Neuronal stem cell (in vitro differentiated cells): ENCODE measurements around the gene CNMD.
"Not testable (repeated sequence)": the region's sequence is repeated elsewhere in the genome, so short reads cannot be mapped to it uniquely, and the experiment has no call there.

Experiments
- DNase-seq: peaks from one replicate; pipeline ENCODE4 v3.0.0-alpha.2; 2013; ENCODE audit warnings: low spot score
- H2AFZ ChIP-seq: one replicate; pipeline ENCODE4 v1.6.1; 2013; ENCODE audit warnings: mild to moderate bottlenecking, low read length, inconsistent platforms
- H2AK5ac ChIP-seq: 2 replicates; pipeline ENCODE4 v1.6.1; 2013; ENCODE audit warnings: low read depth, mild to moderate bottlenecking, inconsistent platforms, low read length, moderate library complexity, mixed read lengths
- H2BK120ac ChIP-seq: 2 replicates; pipeline ENCODE4 v1.6.1; 2013; ENCODE audit warnings: low read depth, mild to moderate bottlenecking, inconsistent platforms, low read length, moderate library complexity, mixed read lengths
- H2BK12ac ChIP-seq: one replicate; pipeline ENCODE4 v1.6.1; 2013; ENCODE audit warnings: low read length, inconsistent platforms
- H2BK15ac ChIP-seq: 2 replicates; pipeline ENCODE4 v1.6.1; 2013; ENCODE audit warnings: mild to moderate bottlenecking, low read length, inconsistent platforms, mixed read lengths
- H2BK5ac ChIP-seq: one replicate; pipeline ENCODE4 v1.6.1; 2013; ENCODE audit warnings: inconsistent platforms, mild to moderate bottlenecking, low read length, moderate library complexity
- H3K14ac ChIP-seq: one replicate; pipeline ENCODE4 v1.6.1; 2013; ENCODE audit warnings: low read length, inconsistent platforms
- H3K18ac ChIP-seq: 2 replicates; pipeline ENCODE4 v1.6.1; 2013; ENCODE audit warnings: low read length, inconsistent platforms
- H3K23ac ChIP-seq: 2 replicates; pipeline ENCODE4 v1.6.1; 2013; ENCODE audit warnings: low read depth, mild to moderate bottlenecking, mixed read lengths, low read length, inconsistent platforms; ENCODE audit not compliant: poor library complexity
- H3K27ac ChIP-seq: replicated peaks from 3 replicates; pipeline ENCODE4 v1.5.1; 2013; ENCODE audit warnings: low read length, inconsistent platforms
- H3K27me3 ChIP-seq, 3 experiments: 2 replicates each; pipeline ENCODE4 v1.6.1; 2013; ENCODE audit warnings: low read length in 3 of 3, mild to moderate bottlenecking in 2 of 3, inconsistent platforms in 1 of 3, low read depth in 1 of 3, mixed read lengths in 1 of 3, moderate library complexity in 1 of 3; ENCODE audit not compliant: control insufficient read depth in 3 of 3, insufficient read depth in 3 of 3
- H3K36me3 ChIP-seq, 2 donors: replicated peaks in 1 of 2; 2 replicates each; pipeline ENCODE4 v1.6.1; 2013; ENCODE audit warnings: low read length in 2 of 2; ENCODE audit not compliant: control insufficient read depth in 2 of 2, insufficient read depth in 2 of 2
- H3K4ac ChIP-seq: 2 replicates; pipeline ENCODE4 v1.6.1; 2013; ENCODE audit warnings: inconsistent platforms, mild to moderate bottlenecking, low read length, moderate library complexity
- H3K4me1 ChIP-seq, 2 donors: 1 replicate in 1 of 2; 2 replicates in 1 of 2; pipeline ENCODE4 v1.6.1; 2013; ENCODE audit warnings: low read length in 2 of 2, low read depth in 1 of 2; ENCODE audit not compliant: control insufficient read depth in 2 of 2, insufficient read depth in 1 of 2
- H3K4me2 ChIP-seq: one replicate; pipeline ENCODE4 v1.6.1; 2013; ENCODE audit warnings: mild to moderate bottlenecking, low read length, inconsistent platforms; ENCODE audit not compliant: insufficient read depth, poor library complexity, severe bottlenecking
- H3K4me3 ChIP-seq, 2 donors: 2 replicates each; pipeline ENCODE4 v1.5.1; 2013; ENCODE audit warnings: low read length in 2 of 2, mild to moderate bottlenecking in 2 of 2, inconsistent platforms in 1 of 2, moderate library complexity in 1 of 2
- H3K79me1 ChIP-seq: one replicate; pipeline ENCODE4 v1.6.1; 2013; ENCODE audit warnings: low read depth, mild to moderate bottlenecking, inconsistent platforms, low read length, moderate library complexity
- H3K9ac ChIP-seq: one replicate; pipeline ENCODE4 v1.6.1; 2013; ENCODE audit warnings: mild to moderate bottlenecking, low read depth, low read length, inconsistent platforms; ENCODE audit not compliant: poor library complexity
- H3K9me3 ChIP-seq, 2 donors: replicated peaks in 1 of 2; 2 replicates each; pipeline versions ENCODE3 to v1.6.1; 2013; ENCODE audit warnings: low read length in 2 of 2, mild to moderate bottlenecking in 2 of 2, inconsistent platforms in 1 of 2, low read depth in 1 of 2, mixed read lengths in 1 of 2, moderate library complexity in 1 of 2; ENCODE audit not compliant: control insufficient read depth in 2 of 2, insufficient read depth in 1 of 2
- H4K8ac ChIP-seq: one replicate; pipeline ENCODE4 v1.6.1; 2013; ENCODE audit warnings: low read depth, mild to moderate bottlenecking, inconsistent platforms, low read length, moderate library complexity
- H4K91ac ChIP-seq: one replicate; pipeline ENCODE4 v1.6.1; 2013; ENCODE audit warnings: low read length, low read depth, mild to moderate bottlenecking, inconsistent platforms; ENCODE audit not compliant: poor library complexity
- WGBS, 2 donors: extraction: QIAGEN DNeasy Blood & Tissue Kit; methylation state at CpG; one replicate each; pipeline ENCODE4 v1.1.7; 2013; ENCODE audit warnings: missing lambda C conversion rate in 2 of 2, mixed read lengths in 1 of 2; ENCODE audit not compliant: insufficient read length in 2 of 2, insufficient replicate concordance in 1 of 2; ENCODE audit errors: extremely low coverage in 2 of 2; 5-methylcytosine and 5-hydroxymethylcytosine counted together

Gene CNMD

GRCh38 chr13:52711286-52711685 lies 28.3 kb downstream of the CNMD start:
- H3K23ac ChIP-seq = no peak overlapping the region
- no peak overlapping the region for H3K9ac ChIP-seq
- no peak overlapping the region for H3K18ac ChIP-seq
- no peak overlapping the region for H2AFZ ChIP-seq
- H3K36me3 ChIP-seq = no peaks in the 10 kb centered on the region
- H2AK5ac ChIP-seq = no peak overlapping the region
- peak; percentile 21 for DNase-seq
- no peak overlapping the region for H4K91ac ChIP-seq
- H2BK5ac ChIP-seq = no peak overlapping the region
- no peaks in the 10 kb centered on the region for H3K27me3 ChIP-seq
- no peak overlapping the region for H3K4me2 ChIP-seq
- no peak overlapping the region for H2BK12ac ChIP-seq
- no peak overlapping the region for H3K4ac ChIP-seq
- no peak overlapping the region for H4K8ac ChIP-seq
- peaks cover 4 to 9% of the 10 kb centered on the region in 2 donors for H3K4me1 ChIP-seq
- no peak overlapping the region for H2BK15ac ChIP-seq
- no CpG with 5 or more reads among the region's 3 CpGs for WGBS, 2 donors
- no peak overlapping the region for H3K4me3 ChIP-seq
- no peaks in the 10 kb centered on the region for H3K9me3 ChIP-seq
- no peak overlapping the region for H2BK120ac ChIP-seq
- H3K27ac ChIP-seq = no peak overlapping the region
- no peak overlapping the region for H3K14ac ChIP-seq
- H3K79me1 ChIP-seq = no peaks in the 10 kb centered on the region

DNA sequence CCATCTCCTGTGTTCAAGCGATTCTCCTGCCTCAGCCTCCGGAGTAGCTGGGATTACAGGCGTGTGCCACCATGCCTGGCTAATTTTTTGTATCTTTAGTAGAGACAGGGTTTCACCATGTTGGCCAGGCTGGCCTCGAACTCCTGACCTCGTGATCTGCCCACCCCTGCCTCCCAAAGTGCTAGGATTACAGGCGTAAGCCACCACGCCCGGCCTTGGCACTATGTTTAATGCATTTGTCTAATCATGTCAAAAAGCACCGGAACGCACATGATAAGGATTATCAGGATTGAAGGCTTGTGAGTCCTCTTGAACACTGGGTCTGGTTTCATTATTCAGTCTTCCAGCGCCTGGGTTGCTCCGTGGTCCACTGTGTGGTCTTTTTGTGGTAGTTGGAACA lies 31.4 kb downstream of the CNMD start:
- H3K9ac ChIP-seq, H3K4me3 ChIP-seq, H2BK120ac ChIP-seq, H3K23ac ChIP-seq, H2BK15ac ChIP-seq, H3K4me1 ChIP-seq, H3K36me3 ChIP-seq, H2BK12ac ChIP-seq, H3K14ac ChIP-seq, H2BK5ac ChIP-seq, H3K27me3 ChIP-seq, H3K18ac ChIP-seq, H3K79me1 ChIP-seq, H3K27ac ChIP-seq, H3K9me3 ChIP-seq, DNase-seq, H2AFZ ChIP-seq, H4K91ac ChIP-seq, H4K8ac ChIP-seq, H2AK5ac ChIP-seq, H3K4me2 ChIP-seq, H3K4ac ChIP-seq: not testable (repeated sequence)
- no CpG with 5 or more reads among the region's 12 CpGs for WGBS, 2 donors

GRCh38 chr13:52707375-52707774 lies 32.2 kb downstream of the CNMD start:
- Histone ChIP-seq H3K18ac (no peak overlapping the region), H3K9ac (no peak overlapping the region), H3K36me3 (no peaks in the 10 kb centered on the region), H3K4me2 (no peak overlapping the region), H4K91ac (no peak overlapping the region), H3K79me1 (no peaks in the 10 kb centered on the region), H3K4ac (no peak overlapping the region), H3K27ac (no peak overlapping the region), H3K4me3 (no peak overlapping the region), H3K4me1 (peaks cover 5 to 13% of the 10 kb centered on the region in 2 donors), H3K23ac (no peak overlapping the region), H2AK5ac (no peak overlapping the region), H2AFZ (no peak overlapping the region), H2BK5ac (no peak overlapping the region), H2BK12ac (no peak overlapping the region), H4K8ac (no peak overlapping the region), H3K27me3 (no peaks in the 10 kb centered on the region), H2BK120ac (no peak overlapping the region), H3K14ac (no peak overlapping the region), H2BK15ac (no peak overlapping the region), H3K9me3 (no peaks in the 10 kb centered on the region)
- no CpG with 5 or more reads among the region's 1 CpG for WGBS, 2 donors
- DNase-seq = no peak

GRCh38 chr13:52706081-52706480 lies 33.5 kb downstream of the CNMD start:
- Histone ChIP-seq H3K9me3 (no peaks in the 10 kb centered on the region), H3K4me1 (peaks cover 3 to 10% of the 10 kb centered on the region in 2 donors), H3K4ac (no peak overlapping the region), H3K9ac (no peak overlapping the region), H2BK12ac (no peak overlapping the region), H3K14ac (no peak overlapping the region), H3K27me3 (no peaks in the 10 kb centered on the region), H4K8ac (no peak overlapping the region), H3K27ac (no peak overlapping the region), H3K4me2 (no peak overlapping the region), H2BK120ac (no peak overlapping the region), H3K23ac (no peak overlapping the region), H3K4me3 (no peak overlapping the region), H2AFZ (no peak overlapping the region), H3K79me1 (no peaks in the 10 kb centered on the region), H3K36me3 (no peaks in the 10 kb centered on the region), H4K91ac (no peak overlapping the region), H3K18ac (no peak overlapping the region), H2AK5ac (no peak overlapping the region), H2BK5ac (no peak overlapping the region), H2BK15ac (no peak overlapping the region)
- no CpG with 5 or more reads among the region's 3 CpGs for WGBS, 2 donors
- DNase-seq = no peak
